Endothelial cell (in vitro differentiated cells): ENCODE measurements around the gene LRBA. TPM values are rescaled to one million over a fixed set of nuclear protein-coding genes. Genes with fewer than 3 reads are reported as not detected.
A peak's percentile ranks its signal among the peaks of the same experiment; 100 is the strongest.

ENCODE experiments used
- DNase-seq: peaks from one replicate; pipeline ENCODE4 v3.0.0; 2021; ENCODE audit warnings: low spot score
- H3K27ac Mint-ChIP-seq: one replicate; pipeline ENCODE4 v1.8.0; 2021; ENCODE audit warnings: mixed read lengths, inconsistent platforms; ENCODE audit not compliant: unreplicated experiment
- H3K27me3 Mint-ChIP-seq: one replicate; pipeline ENCODE4 v1.8.0; 2021; ENCODE audit warnings: mild to moderate bottlenecking, moderate library complexity, mixed read lengths, inconsistent platforms; ENCODE audit not compliant: unreplicated experiment
- H3K36me3 Mint-ChIP-seq: one replicate; pipeline ENCODE4 v1.8.0; 2021; ENCODE audit warnings: mild to moderate bottlenecking, low read depth, mixed read lengths, inconsistent platforms; ENCODE audit not compliant: unreplicated experiment
- H3K4me1 Mint-ChIP-seq: one replicate; pipeline ENCODE4 v1.8.0; 2021; ENCODE audit warnings: mild to moderate bottlenecking, mixed read lengths, inconsistent platforms; ENCODE audit not compliant: unreplicated experiment
- H3K4me3 Mint-ChIP-seq: one replicate; pipeline ENCODE4 v1.8.0; 2021; ENCODE audit warnings: mild to moderate bottlenecking, mixed read lengths, inconsistent platforms; ENCODE audit not compliant: unreplicated experiment
- H3K9me3 Mint-ChIP-seq: one replicate; pipeline ENCODE4 v1.8.0; 2021; ENCODE audit warnings: mixed read lengths, inconsistent platforms; ENCODE audit not compliant: unreplicated experiment
- total RNA-seq: library from RNA; stranded (reverse); fragmentation: NEBNext Ultra II Directional; extraction: Animal tissue kit (Norgen Biotek cat#: 25700); gene quantifications from one replicate; pipeline ENCODE4 v1.2.1, GENCODE V29; 2021; ENCODE audit not compliant: unreplicated experiment
- TF ChIP-seq, protein P1 (sequence below): fragments of 200-600 bp; sonication (generic); IDR thresholded peaks from one replicate; pipeline ENCODE4 v1.5.0; 2021; ENCODE audit warnings: antibody characterized with exemption; ENCODE audit not compliant: unreplicated experiment

LRBA gene
- total RNA-seq, 1 donor from 2014 or later: 44.3 TPM

DNA sequence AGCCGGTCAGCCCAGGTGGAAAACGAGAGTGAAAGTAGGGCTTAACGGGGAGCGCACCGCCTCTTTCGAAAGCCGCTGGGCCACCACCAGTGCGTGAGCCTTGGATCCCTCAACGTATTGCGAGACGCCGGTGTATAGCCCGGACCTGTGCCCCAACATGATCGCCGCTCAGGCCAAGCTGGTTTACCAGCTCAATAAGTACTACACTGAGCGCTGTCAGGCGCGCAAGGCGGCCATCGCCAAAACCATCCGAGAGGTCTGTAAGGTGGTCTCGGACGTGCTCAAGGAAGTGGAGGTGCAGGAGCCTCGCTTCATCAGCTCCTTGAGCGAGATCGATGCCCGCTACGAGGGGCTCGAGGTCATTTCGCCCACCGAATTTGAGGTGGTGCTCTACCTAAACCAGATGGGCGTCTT, 432.2 kb downstream of the LRBA start:
- DNase-seq: peak; percentile 37
- Mint-ChIP-seq H3K9me3 (no peaks in the 10 kb centered on the region), H3K27ac (no peak overlapping the region), H3K36me3 (peaks cover 4% of the 10 kb centered on the region), H3K27me3 (peaks cover 33% of the 10 kb centered on the region), H3K4me3 (peak overlapping the region; percentile 90), H3K4me1 (peaks cover 32% of the 10 kb centered on the region)
- TF ChIP-seq, protein P1, sequence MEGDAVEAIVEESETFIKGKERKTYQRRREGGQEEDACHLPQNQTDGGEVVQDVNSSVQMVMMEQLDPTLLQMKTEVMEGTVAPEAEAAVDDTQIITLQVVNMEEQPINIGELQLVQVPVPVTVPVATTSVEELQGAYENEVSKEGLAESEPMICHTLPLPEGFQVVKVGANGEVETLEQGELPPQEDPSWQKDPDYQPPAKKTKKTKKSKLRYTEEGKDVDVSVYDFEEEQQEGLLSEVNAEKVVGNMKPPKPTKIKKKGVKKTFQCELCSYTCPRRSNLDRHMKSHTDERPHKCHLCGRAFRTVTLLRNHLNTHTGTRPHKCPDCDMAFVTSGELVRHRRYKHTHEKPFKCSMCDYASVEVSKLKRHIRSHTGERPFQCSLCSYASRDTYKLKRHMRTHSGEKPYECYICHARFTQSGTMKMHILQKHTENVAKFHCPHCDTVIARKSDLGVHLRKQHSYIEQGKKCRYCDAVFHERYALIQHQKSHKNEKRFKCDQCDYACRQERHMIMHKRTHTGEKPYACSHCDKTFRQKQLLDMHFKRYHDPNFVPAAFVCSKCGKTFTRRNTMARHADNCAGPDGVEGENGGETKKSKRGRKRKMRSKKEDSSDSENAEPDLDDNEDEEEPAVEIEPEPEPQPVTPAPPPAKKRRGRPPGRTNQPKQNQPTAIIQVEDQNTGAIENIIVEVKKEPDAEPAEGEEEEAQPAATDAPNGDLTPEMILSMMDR: no peak

DNA sequence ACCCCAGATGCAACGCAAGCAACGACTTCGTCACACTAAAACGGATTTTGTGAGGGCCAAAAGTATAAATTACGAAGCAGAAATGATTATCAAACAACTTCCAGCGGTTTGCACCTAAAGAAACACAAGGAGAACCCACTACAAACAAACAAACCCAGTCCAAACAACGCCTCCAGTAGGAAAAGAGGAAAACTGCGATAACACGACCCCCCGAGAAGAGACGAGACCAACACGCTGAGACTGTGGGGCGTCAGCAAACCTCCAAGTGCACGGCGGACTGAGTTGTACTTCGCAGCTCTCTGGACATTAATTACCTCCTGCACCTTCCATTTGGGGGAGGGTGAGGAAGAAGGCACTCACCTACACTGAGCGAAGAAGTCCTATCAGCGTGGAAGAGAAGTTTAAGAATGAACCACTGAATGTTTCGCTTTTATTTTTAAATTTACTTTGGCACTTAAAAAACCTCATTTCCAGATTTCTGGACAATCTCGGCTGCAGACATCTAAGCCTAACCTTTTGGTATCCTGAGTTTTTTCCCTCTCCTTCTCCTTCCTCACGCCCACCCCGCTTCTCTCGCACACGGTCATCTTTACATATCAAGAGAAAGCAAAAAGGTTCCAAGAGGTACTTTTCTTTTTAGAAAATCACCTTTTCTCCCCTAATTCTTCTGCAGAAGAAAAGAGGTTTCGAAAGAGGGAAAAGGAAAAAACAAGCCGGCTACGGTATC, 432.8 kb downstream of the LRBA start, which contains the start of gene MAB21L2:
MAB21L2 (plus strand) TSS at position 6 of the 727 bp plus-strand sequence. CDS start 879 bp downstream, outside the sequence.
- peak; percentile 20 for DNase-seq
- H3K27me3 Mint-ChIP-seq: peaks cover 33% of the 10 kb centered on the region
- TF ChIP-seq, protein P1: no peak
- H3K27ac Mint-ChIP-seq: no peak within 1 kb of the TSS
- H3K9me3 Mint-ChIP-seq: no peaks in the 10 kb centered on the region
- H3K4me3 Mint-ChIP-seq: peak within 1 kb of the TSS; percentile 90
- peaks cover 32% of the 10 kb centered on the region for H3K4me1 Mint-ChIP-seq
- peaks cover 4% of the 10 kb centered on the region for H3K36me3 Mint-ChIP-seq

DNA sequence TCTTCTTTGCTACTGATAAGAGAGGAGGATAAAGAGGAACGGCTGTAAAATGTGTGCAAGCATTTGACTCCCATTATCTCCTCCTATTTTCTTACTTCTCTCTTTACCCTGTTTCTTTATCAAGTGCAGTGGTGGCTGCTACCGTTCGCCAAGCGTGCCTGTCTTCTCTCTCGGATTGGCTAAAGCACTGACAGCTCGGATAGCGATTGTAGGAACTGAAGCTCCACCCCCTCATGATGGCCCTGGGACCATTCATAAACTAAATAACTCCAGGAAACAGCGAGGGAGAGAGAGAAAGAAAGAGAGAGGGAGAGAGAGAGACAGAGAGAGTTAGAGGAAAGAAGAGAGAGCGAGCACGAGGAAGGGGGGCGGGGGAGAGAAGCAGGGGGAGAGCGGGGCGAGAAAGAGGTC, 433.4 kb downstream of the LRBA start:
- Mint-ChIP-seq H3K27me3 (peaks cover 33% of the 10 kb centered on the region), H3K27ac (no peak overlapping the region), H3K4me3 (peak overlapping the region; percentile 90), H3K9me3 (no peaks in the 10 kb centered on the region), H3K36me3 (peaks cover 4% of the 10 kb centered on the region), H3K4me1 (peaks cover 32% of the 10 kb centered on the region)
- DNase-seq: peak; percentile 43
- TF ChIP-seq, protein P1: no peak

DNA sequence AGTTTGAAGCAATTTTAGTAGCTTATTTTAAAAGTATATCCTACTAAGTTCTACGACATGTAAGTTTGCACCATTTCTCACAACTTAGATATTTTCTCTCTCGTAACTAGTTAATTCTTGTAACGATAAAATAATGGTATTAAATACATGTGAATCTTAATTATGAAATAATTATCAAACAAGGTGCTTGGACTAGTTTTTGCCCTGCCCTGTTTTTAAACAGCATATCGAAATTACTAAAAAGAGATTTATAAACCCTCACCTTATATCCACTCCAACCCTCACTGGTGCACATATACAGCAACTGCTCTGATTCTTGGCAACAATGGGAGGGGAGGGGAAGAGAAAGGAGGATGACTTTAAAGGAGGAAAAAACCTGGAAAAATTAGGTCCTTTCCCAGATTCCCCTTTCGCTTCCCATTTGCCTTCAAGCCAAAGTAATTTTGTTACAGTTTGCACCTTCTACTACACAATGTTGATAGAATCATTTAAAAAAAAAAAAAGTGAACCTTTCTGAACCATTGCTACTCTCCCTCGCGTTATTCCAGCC, 434.0 kb downstream of the LRBA start:
- Mint-ChIP-seq H3K9me3 (no peaks in the 10 kb centered on the region), H3K36me3 (peaks cover 4% of the 10 kb centered on the region), H3K27ac (no peak overlapping the region), H3K27me3 (peaks cover 33% of the 10 kb centered on the region), H3K4me1 (peaks cover 32% of the 10 kb centered on the region), H3K4me3 (peak overlapping the region; percentile 90)
- TF ChIP-seq, protein P1: no peak
- DNase-seq: no peak

DNA sequence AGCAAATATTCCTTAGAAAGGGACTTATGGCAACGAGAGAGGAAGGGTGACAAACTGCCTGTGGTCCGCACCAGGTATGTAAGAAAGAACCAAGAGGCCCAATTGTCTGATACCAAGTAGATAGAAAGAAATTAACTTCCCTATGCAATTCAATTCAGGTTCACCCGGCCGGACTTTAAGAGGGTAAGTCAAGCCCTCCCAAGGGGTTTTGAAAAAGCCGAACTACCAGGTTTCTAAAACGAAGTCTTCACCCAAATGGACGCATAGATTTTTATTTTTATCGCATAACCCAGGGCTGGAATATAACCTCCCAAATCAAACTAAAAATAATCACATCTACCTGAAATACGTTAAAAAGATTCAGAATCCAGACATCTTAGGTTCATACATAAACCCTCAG, 434.8 kb downstream of the LRBA start:
- Mint-ChIP-seq H3K9me3 (no peaks in the 10 kb centered on the region), H3K27ac (no peak overlapping the region), H3K27me3 (peaks cover 32% of the 10 kb centered on the region), H3K36me3 (peaks cover 4% of the 10 kb centered on the region), H3K4me1 (peaks cover 32% of the 10 kb centered on the region), H3K4me3 (peak overlapping the region; percentile 65)
- TF ChIP-seq, protein P1: no peak
- no peak for DNase-seq
